GM12891 (cell line): ENCODE data around the gene IQGAP2.

ENCODE experiments used
- POLR2A ChIP-seq: IDR thresholded peaks from 2 replicates; pipeline ENCODE4 v1.6.1; 2011; ENCODE audit warnings: low read depth, low read length, control low read depth
- POLR2AphosphoS5 ChIP-seq: IDR thresholded peaks from 2 replicates; pipeline ENCODE4 v1.6.1; 2011; ENCODE audit warnings: low read depth, low read length, control low read depth
- SPI1 ChIP-seq: IDR thresholded peaks from 2 replicates; pipeline ENCODE4 v1.6.1; 2011; ENCODE audit warnings: low read depth, low read length, control low read depth

GRCh38 chr5:76537073-76537543 is 134.0 kb downstream of the IQGAP2 start:
- TF ChIP-seq POLR2A (no peak), POLR2AphosphoS5 (no peak), SPI1 (no peak)
